ENCODE data around the gene PXDN.
A peak's percentile ranks its signal among the peaks of the same experiment; 100 is the strongest.

Gene PXDN

DNA sequence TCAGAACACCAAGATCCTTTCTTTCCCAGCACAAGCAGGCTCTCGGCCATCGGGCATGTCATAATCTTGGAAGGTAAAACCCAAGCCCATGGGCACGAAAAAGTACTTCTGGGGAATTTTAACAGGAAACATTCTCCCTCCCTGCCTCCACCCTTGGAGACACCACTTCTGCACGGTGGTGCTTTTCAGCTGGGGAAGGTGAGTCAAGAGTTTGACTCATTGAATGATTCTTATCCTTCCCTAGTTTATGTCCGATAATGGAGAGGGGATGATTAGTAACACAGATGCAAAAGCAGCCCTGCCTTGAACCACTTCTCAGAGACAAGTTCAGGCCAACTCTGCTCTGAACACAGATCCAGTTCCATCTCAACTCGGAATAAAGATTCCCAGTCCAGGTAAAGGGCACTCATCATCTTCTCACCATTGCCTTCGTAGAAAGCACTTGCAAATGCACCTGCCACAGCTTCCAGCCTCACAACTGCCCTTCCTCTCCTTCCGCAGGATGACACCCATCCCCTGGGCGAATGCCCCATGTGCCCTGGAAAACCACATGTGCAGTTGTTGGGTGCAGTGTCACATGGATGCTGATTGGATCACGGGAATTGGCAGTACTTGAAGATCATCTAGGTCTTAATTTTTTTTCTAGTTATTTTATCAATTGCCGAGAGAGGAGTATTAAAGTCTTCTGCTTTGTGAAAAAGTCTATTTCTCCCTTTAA lies 136.2 kb downstream of the PXDN start:
- DNase-seq (ENCODE audit: low read depth): no peak
- H3K4me3 ChIP-seq (ENCODE audit: low read depth, low read length): no peak overlapping the region
- TF ChIP-seq, protein P1, sequence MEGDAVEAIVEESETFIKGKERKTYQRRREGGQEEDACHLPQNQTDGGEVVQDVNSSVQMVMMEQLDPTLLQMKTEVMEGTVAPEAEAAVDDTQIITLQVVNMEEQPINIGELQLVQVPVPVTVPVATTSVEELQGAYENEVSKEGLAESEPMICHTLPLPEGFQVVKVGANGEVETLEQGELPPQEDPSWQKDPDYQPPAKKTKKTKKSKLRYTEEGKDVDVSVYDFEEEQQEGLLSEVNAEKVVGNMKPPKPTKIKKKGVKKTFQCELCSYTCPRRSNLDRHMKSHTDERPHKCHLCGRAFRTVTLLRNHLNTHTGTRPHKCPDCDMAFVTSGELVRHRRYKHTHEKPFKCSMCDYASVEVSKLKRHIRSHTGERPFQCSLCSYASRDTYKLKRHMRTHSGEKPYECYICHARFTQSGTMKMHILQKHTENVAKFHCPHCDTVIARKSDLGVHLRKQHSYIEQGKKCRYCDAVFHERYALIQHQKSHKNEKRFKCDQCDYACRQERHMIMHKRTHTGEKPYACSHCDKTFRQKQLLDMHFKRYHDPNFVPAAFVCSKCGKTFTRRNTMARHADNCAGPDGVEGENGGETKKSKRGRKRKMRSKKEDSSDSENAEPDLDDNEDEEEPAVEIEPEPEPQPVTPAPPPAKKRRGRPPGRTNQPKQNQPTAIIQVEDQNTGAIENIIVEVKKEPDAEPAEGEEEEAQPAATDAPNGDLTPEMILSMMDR (conservative IDR thresholded peaks at IDR 0.05; ENCODE audit: low read depth, low read length): no peak

DNA sequence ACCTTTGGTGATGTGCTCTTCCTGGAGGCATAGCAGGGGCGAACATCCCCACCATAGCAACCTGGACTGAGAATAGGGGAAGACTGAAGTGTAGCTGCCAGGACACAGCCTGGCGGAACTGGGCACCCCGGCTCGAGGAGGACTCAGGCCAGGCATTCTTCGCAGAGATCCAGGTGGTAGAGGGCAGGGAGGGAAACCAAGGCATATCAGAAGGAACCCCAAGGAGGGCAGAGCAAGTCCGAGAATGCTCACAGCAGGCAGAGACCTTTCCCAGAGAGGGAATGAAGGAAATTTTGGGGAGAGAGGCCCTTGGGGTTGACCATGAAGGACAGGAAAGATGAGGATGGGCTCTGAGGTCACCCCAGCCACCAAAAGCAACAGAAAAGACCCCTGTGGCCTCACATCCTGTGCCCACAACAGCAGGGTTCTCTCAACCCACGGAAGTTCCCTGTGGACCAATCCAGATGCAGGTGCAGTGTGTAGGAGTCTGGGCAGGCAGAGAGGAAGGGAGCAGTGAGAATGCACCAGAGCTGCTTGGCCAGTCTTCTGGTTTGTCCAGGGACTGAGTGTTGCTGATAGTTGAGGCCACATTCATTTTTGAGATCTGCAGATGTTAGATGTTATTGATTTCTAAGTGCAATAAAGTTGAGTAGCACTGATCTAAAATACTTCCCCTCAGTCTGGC lies 136.9 kb downstream of the PXDN start:
- H3K4me3 ChIP-seq (ENCODE audit: low read depth, low read length): no peak overlapping the region
- DNase-seq (ENCODE audit: low read depth): no peak
- TF ChIP-seq, protein P1 (conservative IDR thresholded peaks at IDR 0.05; ENCODE audit: low read depth, low read length): no peak

DNA sequence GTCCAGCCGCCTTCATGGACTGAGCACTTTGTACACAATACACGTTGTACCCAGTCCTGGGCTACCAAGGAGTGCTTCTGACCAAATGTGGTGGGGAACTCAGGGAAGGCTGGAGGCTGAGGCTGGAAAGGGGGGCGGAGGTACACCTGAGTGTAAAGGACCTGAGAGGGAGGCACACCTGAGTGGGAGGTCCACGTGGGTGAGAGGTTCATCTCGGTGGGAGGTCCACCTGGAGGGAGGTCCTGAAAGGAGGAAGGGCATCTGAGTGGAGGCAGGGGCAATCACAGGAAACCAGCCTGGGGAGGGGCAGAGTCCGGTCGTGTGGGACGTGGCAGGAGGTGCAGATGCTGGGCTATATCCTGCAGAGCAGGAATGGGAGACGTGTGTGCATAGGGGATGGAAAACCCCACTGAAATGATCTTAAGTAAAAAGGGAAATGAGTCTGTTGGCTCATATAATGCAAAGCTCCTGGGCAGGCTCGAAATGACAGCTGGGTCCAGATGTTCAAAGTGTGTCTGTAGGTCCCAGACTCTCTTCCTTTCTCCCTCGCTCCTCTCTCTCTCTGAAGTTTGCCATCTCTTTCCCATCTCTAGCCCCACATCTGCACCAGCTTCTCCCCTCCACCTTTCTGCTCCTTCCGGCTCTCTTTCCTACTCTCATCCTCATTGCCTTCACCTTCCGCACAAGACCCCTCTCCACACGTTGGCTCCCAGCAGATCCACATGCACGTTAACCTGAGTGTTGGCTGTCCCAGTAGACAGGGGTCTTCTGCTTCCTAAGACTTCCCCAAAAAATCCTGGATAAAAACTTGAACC lies 137.7 kb downstream of the PXDN start:
- TF ChIP-seq, protein P1 (conservative IDR thresholded peaks at IDR 0.05; ENCODE audit: low read depth, low read length): no peak
- H3K4me3 ChIP-seq (ENCODE audit: low read depth, low read length): no peak overlapping the region
- peak; percentile 33 for DNase-seq (ENCODE audit: low read depth)

DNA sequence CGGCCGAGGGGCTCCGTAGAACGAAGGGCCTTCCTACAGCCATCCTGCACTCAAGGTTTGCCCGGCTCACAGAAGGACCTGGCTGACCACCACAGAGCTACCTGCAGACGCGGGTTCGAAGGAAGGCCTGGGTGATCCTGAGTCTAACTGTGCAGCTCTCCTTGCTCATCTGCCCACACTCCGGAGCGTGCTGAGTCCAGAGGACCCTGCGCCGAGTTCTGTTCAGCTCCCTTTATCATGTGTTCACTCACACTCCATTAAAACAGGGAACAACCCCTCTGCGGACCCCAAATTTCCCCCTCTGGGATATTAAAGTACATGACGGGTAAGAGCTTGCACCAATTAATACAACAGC lies 138.3 kb downstream of the PXDN start:
- TF ChIP-seq, protein P1 (conservative IDR thresholded peaks at IDR 0.05; ENCODE audit: low read depth, low read length): no peak
- no peak for DNase-seq (ENCODE audit: low read depth)
- H3K4me3 ChIP-seq (ENCODE audit: low read depth, low read length): no peak overlapping the region

DNA sequence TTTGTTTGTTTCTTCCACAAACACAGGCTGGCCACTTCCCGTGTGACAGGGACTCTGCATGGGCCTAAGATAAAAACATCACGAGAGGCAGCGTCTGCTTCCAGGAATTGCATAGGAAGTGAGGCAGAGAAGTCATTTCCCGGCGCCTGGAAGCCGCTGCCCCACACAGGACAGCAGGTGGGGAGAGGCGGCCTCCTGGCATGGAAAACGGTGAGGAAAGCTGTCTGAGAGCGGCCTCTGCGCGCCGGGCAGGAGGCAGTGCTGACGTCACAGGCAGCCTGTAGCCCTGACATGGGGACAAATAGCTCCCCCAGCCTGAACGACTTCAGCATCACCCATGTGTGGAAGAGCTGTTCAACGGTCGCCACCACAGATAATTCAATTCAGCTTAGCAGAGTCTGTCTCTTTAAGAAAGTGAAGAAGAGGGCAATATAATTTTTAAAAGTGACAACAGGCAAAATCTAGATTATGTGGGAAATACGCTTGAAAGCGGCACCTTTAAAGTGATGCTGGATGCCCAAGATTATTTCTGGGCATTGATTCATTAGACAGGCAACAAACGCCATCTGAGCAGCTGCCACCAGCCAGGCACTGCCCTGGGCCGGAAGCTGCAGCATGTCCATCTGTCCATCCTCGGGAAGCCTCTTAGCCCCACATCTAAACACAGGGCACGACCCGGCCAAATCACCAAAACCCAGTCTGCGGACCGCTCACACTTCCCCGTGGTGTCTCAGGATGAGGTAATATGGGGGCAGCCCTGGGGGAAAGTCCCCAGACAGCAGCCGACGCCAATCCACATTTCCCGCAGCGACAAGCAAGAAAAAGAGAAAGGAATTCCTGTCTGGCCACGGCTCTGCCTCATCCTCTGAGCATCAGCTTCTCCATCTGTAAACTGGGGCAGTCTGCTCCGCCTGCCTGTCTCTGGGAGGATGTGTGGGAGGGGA lies 138.9 kb downstream of the PXDN start:
- peak overlapping the region; percentile 18 for H3K4me3 ChIP-seq (ENCODE audit: low read depth, low read length)
- TF ChIP-seq, protein P1 (conservative IDR thresholded peaks at IDR 0.05; ENCODE audit: low read depth, low read length): no peak
- DNase-seq (ENCODE audit: low read depth): peak; percentile 62

DNA sequence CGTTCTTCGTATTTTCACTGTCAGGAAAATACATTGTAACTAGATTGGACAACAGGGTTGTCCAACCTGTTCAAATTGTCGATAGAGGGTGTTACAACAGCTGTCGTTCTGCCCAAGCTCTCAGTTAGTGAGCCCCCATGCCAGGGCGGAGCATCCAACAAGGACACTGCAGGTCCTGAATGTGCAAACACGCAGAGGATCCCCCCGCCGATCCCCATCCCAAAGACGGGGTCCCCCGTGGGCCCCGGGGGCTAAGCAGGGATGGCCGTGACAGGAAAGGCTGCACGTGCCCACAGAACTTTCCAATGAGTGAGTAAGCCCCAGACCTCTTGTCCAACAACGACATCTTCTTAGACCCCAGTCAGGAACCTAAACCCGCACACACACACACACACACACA lies 140.8 kb downstream of the PXDN start:
- no peak overlapping the region for H3K4me3 ChIP-seq (ENCODE audit: low read depth, low read length)
- TF ChIP-seq, protein P1 (conservative IDR thresholded peaks at IDR 0.05; ENCODE audit: low read depth, low read length): no peak
- no peak for DNase-seq (ENCODE audit: low read depth)

Data from choroid plexus epithelial cell (primary cell).